HEK293T (cell line): ENCODE measurements around the gene FHL1.

Experiments
- BHLHE40 ChIP-seq: fragments of 450-650 bp; IDR thresholded peaks from 2 replicates; pipeline ENCODE4 v1.6.1; 2016; ENCODE audit warnings: mild to moderate bottlenecking, moderate library complexity, borderline replicate concordance
- ELF4 ChIP-seq: fragments of 450-650 bp; IDR thresholded peaks from 2 replicates; pipeline ENCODE4 v1.6.1; 2017; ENCODE audit warnings: antibody characterized with exemption
- LEF1 ChIP-seq: fragments of 450-650 bp; IDR thresholded peaks from 2 replicates; pipeline ENCODE4 v1.6.1; 2017; ENCODE audit warnings: mild to moderate bottlenecking, borderline replicate concordance
- NFRKB ChIP-seq: fragments of 450-650 bp; IDR thresholded peaks from 2 replicates; pipeline ENCODE4 v1.6.1; 2016; ENCODE audit warnings: mild to moderate bottlenecking, moderate library complexity
- PKNOX1 ChIP-seq: fragments of 450-650 bp; IDR thresholded peaks from 2 replicates; pipeline ENCODE4 v1.6.1; 2016
- SUZ12 ChIP-seq: fragments of 450-650 bp; IDR thresholded peaks from 2 replicates; pipeline ENCODE4 v1.6.1; 2016; ENCODE audit warnings: mild to moderate bottlenecking
- TARDBP ChIP-seq: fragments of 450-650 bp; IDR thresholded peaks from 2 replicates; pipeline ENCODE4 v1.6.1; 2016

- TF ChIP-seq NFRKB (no peak), LEF1 (no peak), BHLHE40 (no peak), TARDBP (no peak), PKNOX1 (no peak), ELF4 (no peak), SUZ12 (no peak)
Observed at GRCh38 chrX:136206916-136207315, 59.6 kb downstream of the FHL1 start.
